Spleen (tissue), 11 donors: ENCODE data around the gene MYO16. TPM values are rescaled to one million over a fixed set of nuclear protein-coding genes. Genes with fewer than 3 reads are reported as not detected.

Source experiments
- DNase-seq: peaks from one replicate; pipeline ENCODE4 v3.0.0-alpha.2; 2020
- H3K27ac ChIP-seq, 8 donors: fragments of 200-600 bp; sonication (generic) in 7 of 8; 1 replicate in 4 of 8; 2 replicates in 4 of 8; pipeline versions ENCODE4 v1.5.0 to v1.8.0; 2016 to 2021; ENCODE audit warnings: inconsistent platforms in 4 of 8, mild to moderate bottlenecking in 4 of 8, moderate library complexity in 1 of 8
- H3K27me3 ChIP-seq, 7 donors: fragments of 200-600 bp; sonication (generic) in 6 of 7; replicated peaks in 1 of 7; 1 replicate in 4 of 7; 2 replicates in 3 of 7; pipeline versions ENCODE4 v1.5.0 to v1.8.0; 2016 to 2021; ENCODE audit warnings: inconsistent platforms in 3 of 7, mild to moderate bottlenecking in 1 of 7
- H3K36me3 ChIP-seq, 6 donors: fragments of 200-600 bp; sonication (generic) in 5 of 6; 1 replicate in 4 of 6; 2 replicates in 2 of 6; pipeline versions ENCODE4 v1.5.0 to v1.8.0; 2016 to 2021; ENCODE audit warnings: inconsistent platforms in 2 of 6
- H3K4me1 ChIP-seq, 6 donors: fragments of 200-600 bp; sonication (generic) in 5 of 6; 1 replicate in 3 of 6; 2 replicates in 3 of 6; pipeline versions ENCODE4 v1.5.0 to v1.8.0; 2016 to 2021; ENCODE audit warnings: inconsistent platforms in 3 of 6
- H3K4me3 ChIP-seq, 8 donors: fragments of 200-600 bp; sonication (generic) in 7 of 8; 1 replicate in 4 of 8; 2 replicates in 4 of 8; pipeline versions ENCODE4 v1.5.0 to v1.8.0; 2016 to 2021; ENCODE audit warnings: inconsistent platforms in 4 of 8, mild to moderate bottlenecking in 4 of 8, moderate library complexity in 2 of 8
- H3K9me3 ChIP-seq, 8 donors: fragments of 200-600 bp; sonication (generic) in 7 of 8; 1 replicate in 4 of 8; 2 replicates in 4 of 8; pipeline versions ENCODE4 v1.5.0 to v1.8.0; 2016 to 2021; ENCODE audit warnings: inconsistent platforms in 4 of 8
- POLR2A ChIP-seq, 3 donors: fragments of 450-650 bp; IDR thresholded peaks; one replicate each; pipeline ENCODE4 v1.5.1; 2017; ENCODE audit warnings: antibody characterized with exemption in 3 of 3, mild to moderate bottlenecking in 1 of 3
- POLR2AphosphoS5 ChIP-seq, 3 donors: sonication (generic); formaldehyde crosslinking; IDR thresholded peaks; one replicate each; pipeline ENCODE4 v1.5.1; 2017; ENCODE audit warnings: antibody characterized with exemption in 3 of 3
- WGBS, 5 donors: extraction: QIAGEN DNeasy Blood & Tissue Kit in 3 of 5; methylation state at CpG; one replicate each; pipeline versions ENCODE4 v1.1.5 to v1.1.7; 2013 to 2018; 5-methylcytosine and 5-hydroxymethylcytosine counted together
- intact Hi-C: fragments of 100-400 bp; cut with DNase I; formaldehyde crosslinking; loops from one replicate; pipeline ENCODE4 v1.15.0; 2023; ENCODE audit warnings: low total_unique reads
- polyA plus RNA-seq, 3 donors: library from polyadenylated mRNA; stranded (reverse); fragments of 200-250 nt; gene quantifications; one replicate each; pipeline ENCODE4 v1.2.1, GENCODE V29; 2013
- total RNA-seq, 7 donors: library from RNA; depleted of rRNA in 3 of 7; stranded (reverse); fragments of >200 nt in 3 of 7; fragmentation: NEBNext Ultra II Directional in 4 of 7; extraction: Animal tissue kit (Norgen Biotek cat#: 25700) in 4 of 7; gene quantifications; one replicate each; pipeline versions ENCODE4 v1.1.0 to v1.2.1, GENCODE V29; 2016 to 2021
- TF ChIP-seq, protein P1 (sequence below), 11 experiments: fragments of 200-600 bp in 7 of 11; fragments of 450-650 bp in 4 of 11; sonication (generic) in 4 of 11; IDR thresholded peaks in 8 of 11; conservative IDR thresholded peaks in 3 of 11; 1 replicate in 7 of 11; 2 replicates in 4 of 11; pipeline versions ENCODE4 v1.4.0 to v1.8.0; 2016 to 2021; ENCODE audit warnings: antibody characterized with exemption in 11 of 11, inconsistent platforms in 4 of 11, mild to moderate bottlenecking in 1 of 11
- donor health status: healthy with polysubstance abuse.
- donor health status: DM: no; HTN: no; CAD: no; lungs with moderate emphysema.
- donor health status: DM: no; HTN: no; CAD: no.
- donor health status: Bipolar disorder and iron deficiency.
- donor health status: healthy.
- donor health status: DM: no; HTN: no; CAD: no.
- donor health status: DM: yes; HTN: yes; CAD: no.

Gene MYO16
- total and polyA plus RNA-seq, 10 donors = 0.03 to 0.51 (median 0.26) TPM; not detected in 1

DNA sequence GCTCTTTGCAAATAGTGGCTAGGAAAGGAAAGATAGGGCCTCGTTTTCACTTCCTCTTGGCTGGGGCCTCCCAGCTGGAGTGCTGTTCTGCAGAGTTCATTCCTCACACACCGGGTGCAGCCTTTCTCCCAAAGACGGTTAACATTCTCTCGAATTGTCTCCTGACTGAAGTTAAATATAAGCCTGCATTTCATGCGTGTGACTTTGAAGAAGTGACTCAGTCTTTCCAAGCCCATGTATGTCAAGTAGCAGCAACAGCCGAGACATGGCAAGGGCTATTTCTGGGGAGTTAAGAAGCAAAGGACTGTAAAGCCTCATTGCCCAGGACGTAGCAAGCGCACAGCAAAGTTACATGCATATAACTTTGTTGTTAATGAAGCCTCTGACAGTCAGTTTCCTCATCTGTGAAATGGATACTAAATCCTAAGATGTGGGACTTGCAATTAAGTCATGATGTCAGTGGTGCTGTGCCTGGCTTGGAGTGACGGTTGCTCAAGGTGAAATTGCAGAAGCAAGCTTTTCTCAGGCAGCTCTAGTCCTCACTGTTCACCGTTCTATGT, 502.4 kb downstream of the MYO16 start:
- no peak for DNase-seq
- H3K4me3 ChIP-seq = no peak overlapping the region
- intact Hi-C loops = no loop called here
- H3K36me3 ChIP-seq = no peaks in the 10 kb centered on the region
- H3K4me1 ChIP-seq = peaks cover 0 to 17% (median 11%) of the 10 kb centered on the region in 6 donors
- H3K27ac ChIP-seq = no peak overlapping the region
- H3K27me3 ChIP-seq = no peaks in the 10 kb centered on the region
- WGBS, 5 donors = 20 to 40% (median 24%) methylated on average over 10 of the region's 10 CpGs
- TF ChIP-seq POLR2AphosphoS5 (IDR thresholded peaks at IDR 0.05) (no peak), POLR2A (IDR thresholded peaks at IDR 0.05) (no peak)
- TF ChIP-seq, protein P1, sequence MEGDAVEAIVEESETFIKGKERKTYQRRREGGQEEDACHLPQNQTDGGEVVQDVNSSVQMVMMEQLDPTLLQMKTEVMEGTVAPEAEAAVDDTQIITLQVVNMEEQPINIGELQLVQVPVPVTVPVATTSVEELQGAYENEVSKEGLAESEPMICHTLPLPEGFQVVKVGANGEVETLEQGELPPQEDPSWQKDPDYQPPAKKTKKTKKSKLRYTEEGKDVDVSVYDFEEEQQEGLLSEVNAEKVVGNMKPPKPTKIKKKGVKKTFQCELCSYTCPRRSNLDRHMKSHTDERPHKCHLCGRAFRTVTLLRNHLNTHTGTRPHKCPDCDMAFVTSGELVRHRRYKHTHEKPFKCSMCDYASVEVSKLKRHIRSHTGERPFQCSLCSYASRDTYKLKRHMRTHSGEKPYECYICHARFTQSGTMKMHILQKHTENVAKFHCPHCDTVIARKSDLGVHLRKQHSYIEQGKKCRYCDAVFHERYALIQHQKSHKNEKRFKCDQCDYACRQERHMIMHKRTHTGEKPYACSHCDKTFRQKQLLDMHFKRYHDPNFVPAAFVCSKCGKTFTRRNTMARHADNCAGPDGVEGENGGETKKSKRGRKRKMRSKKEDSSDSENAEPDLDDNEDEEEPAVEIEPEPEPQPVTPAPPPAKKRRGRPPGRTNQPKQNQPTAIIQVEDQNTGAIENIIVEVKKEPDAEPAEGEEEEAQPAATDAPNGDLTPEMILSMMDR (IDR thresholded peaks at IDR 0.05 in 8 of 11, conservative IDR thresholded peaks at IDR 0.05 in 3 of 11) = no peak
- H3K9me3 ChIP-seq = no peaks in the 10 kb centered on the region

DNA sequence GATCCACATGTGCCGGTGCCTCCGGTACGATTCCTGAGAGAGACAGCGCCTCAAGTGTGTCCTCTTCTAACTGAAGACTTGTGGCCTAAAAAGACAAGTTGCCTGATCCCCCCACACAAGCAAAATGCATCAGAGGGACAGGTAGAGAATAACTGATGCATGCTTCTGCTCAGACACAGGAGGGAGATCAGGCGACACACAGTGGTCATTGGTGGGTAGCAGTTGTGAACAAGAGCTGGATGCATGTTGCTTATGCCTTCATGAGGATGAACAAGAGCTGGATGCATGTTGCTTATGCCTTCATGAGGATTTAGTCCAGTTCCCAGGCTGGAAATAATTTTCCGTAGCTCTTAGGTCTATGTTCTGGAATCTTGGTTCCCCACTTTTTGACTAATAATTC, 505.6 kb downstream of the MYO16 start:
- TF ChIP-seq POLR2AphosphoS5 (IDR thresholded peaks at IDR 0.05) = no peak
- TF ChIP-seq POLR2A (IDR thresholded peaks at IDR 0.05) = no peak
- 82 to 94% (median 90%) methylated on average over 6 of the region's 6 CpGs for WGBS, 5 donors
- no peak overlapping the region for H3K4me3 ChIP-seq
- H3K4me1 ChIP-seq = peaks cover 0 to 17% (median 11%) of the 10 kb centered on the region in 6 donors
- peaks cover 0 to 15% (median 3%) of the 10 kb centered on the region in 7 donors for H3K27me3 ChIP-seq
- no peaks in the 10 kb centered on the region for H3K36me3 ChIP-seq
- intact Hi-C loops = no loop called here
- peaks cover 0 to 3% (median 0%) of the 10 kb centered on the region in 8 donors for H3K9me3 ChIP-seq
- no peak for DNase-seq
- H3K27ac ChIP-seq = no peak overlapping the region

DNA sequence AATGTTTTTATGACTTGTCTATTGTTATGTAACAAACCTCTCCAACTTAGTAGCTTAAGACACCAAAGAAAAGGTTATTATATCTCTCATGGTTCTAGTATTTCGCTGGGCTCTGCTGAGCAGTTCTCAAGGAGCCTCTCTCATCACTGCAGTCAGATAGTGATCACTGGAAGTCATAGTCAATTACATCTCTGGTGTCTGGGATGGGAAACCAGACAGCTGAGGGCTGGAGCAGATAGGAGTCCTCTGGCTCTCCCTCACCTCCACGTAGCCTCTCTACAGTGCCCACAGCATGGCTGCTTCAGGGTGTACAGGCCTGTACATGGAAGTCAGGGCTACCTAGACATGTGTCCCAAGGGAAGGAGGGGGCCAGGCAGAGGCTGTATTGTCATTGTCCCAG, 507.5 kb downstream of the MYO16 start:
- H3K27me3 ChIP-seq = peaks cover 0 to 33% (median 20%) of the 10 kb centered on the region in 7 donors
- peaks cover 0 to 9% (median 0%) of the 10 kb centered on the region in 8 donors for H3K9me3 ChIP-seq
- H3K36me3 ChIP-seq = no peaks in the 10 kb centered on the region
- H3K4me1 ChIP-seq = peaks cover 0 to 11% (median 4%) of the 10 kb centered on the region in 6 donors
- 71 to 84% (median 80%) methylated on average over 2 of the region's 2 CpGs for WGBS, 5 donors
- no peak overlapping the region for H3K27ac ChIP-seq
- H3K4me3 ChIP-seq = no peak overlapping the region
- TF ChIP-seq POLR2AphosphoS5 (IDR thresholded peaks at IDR 0.05) = no peak
- no peak for TF ChIP-seq POLR2A (IDR thresholded peaks at IDR 0.05)
- TF ChIP-seq, protein P1 (IDR thresholded peaks at IDR 0.05 in 8 of 11, conservative IDR thresholded peaks at IDR 0.05 in 3 of 11) = no peak
- no peak for DNase-seq
- intact Hi-C loops = no loop called here

DNA sequence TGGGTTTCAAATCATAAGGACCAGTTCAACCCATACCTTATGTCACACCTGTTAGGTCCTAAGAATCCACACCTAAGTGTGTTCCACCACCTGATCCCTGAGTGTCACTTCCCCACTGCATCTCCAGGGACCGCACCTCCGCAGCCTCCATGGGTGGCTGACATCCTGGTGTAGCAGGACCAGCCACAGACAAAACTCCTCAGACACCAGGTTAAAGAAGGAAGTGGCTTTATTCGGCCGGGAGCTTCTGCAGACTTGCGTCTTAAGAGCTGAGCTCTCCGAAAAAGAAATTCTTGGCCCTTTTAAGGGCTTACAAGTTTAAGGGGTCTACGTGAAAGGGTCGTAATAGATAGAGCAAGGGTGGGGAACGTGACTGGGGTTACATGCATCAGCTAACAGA, 509.9 kb downstream of the MYO16 start:
- Histone ChIP-seq H3K9me3 (peaks cover 0 to 9% (median 0%) of the 10 kb centered on the region in 8 donors), H3K27ac (no peak overlapping the region), H3K27me3 (peaks cover 0 to 57% (median 21%) of the 10 kb centered on the region in 7 donors), H3K4me1 (peaks cover 0 to 9% (median 0%) of the 10 kb centered on the region in 6 donors), H3K4me3 (no peak overlapping the region), H3K36me3 (no peaks in the 10 kb centered on the region)
- intact Hi-C loops = no loop called here
- TF ChIP-seq POLR2A (IDR thresholded peaks at IDR 0.05) = no peak
- no peak for TF ChIP-seq POLR2AphosphoS5 (IDR thresholded peaks at IDR 0.05)
- TF ChIP-seq, protein P1 (IDR thresholded peaks at IDR 0.05 in 8 of 11, conservative IDR thresholded peaks at IDR 0.05 in 3 of 11) = no peak
- WGBS, 5 donors = 92 to 96% (median 95%) methylated on average over 9 of the region's 9 CpGs
- DNase-seq = no peak
